Activated CD8-positive, alpha-beta T cell treated with anti-CD3 and anti-CD28 coated beads, Interleukin-2, amount 10 ng/mL, durations not matched to agents 7 days and 5 days (primary cell): ENCODE results near the gene MAPK8IP2. TPM values are rescaled to one million over a fixed set of nuclear protein-coding genes. Genes with fewer than 3 reads are reported as not detected.

Experiments used
- ATAC-seq: fragments of 150-1000 bp; cut with Tn5 transposase; one replicate; pipeline ENCODE4 v1.10.0; 2021; ENCODE audit warnings: moderate library complexity
- CTCF ChIA-PET: fragments of 350-600 bp; sonication (Branson Sonifier 250); formaldehyde crosslinking; loops from one replicate; lab custom pipeline; 2021; ENCODE audit warnings: antibody characterized with exemption; lab: Charles Lee
- POLR2A ChIA-PET: fragments of 350-600 bp; sonication (Branson Sonifier 250); formaldehyde crosslinking; loops from one replicate; lab custom pipeline; 2021; ENCODE audit warnings: antibody characterized with exemption; lab: Charles Lee
- DNase-seq: peaks from one replicate; pipeline ENCODE4 v3.0.0-alpha.2; 2020
- H3K27ac Mint-ChIP-seq: one replicate; pipeline ENCODE4 v1.8.0; 2021; ENCODE audit warnings: mild to moderate bottlenecking, mixed read lengths
- H3K27me3 Mint-ChIP-seq: one replicate; pipeline ENCODE4 v1.8.0; 2021; ENCODE audit warnings: low read depth, mixed read lengths
- H3K36me3 Mint-ChIP-seq: one replicate; pipeline ENCODE4 v1.8.0; 2021; ENCODE audit warnings: low read depth, mixed read lengths
- H3K4me1 Mint-ChIP-seq: one replicate; pipeline ENCODE4 v1.8.0; 2021; ENCODE audit warnings: low read depth, mixed read lengths
- H3K4me3 Mint-ChIP-seq: one replicate; pipeline ENCODE4 v1.8.0; 2021; ENCODE audit warnings: mild to moderate bottlenecking, mixed read lengths
- H3K9me3 Mint-ChIP-seq: one replicate; pipeline ENCODE4 v1.8.0; 2022; ENCODE audit warnings: mixed read lengths; ENCODE audit not compliant: insufficient read depth
- total RNA-seq, 2 experiments: library from RNA; stranded (reverse); gene quantifications; one replicate each; pipeline ENCODE4 v1.2.3, GENCODE V29; 2021

The MAPK8IP2 gene
- total RNA-seq, 2 experiments from 2014 or later, result 0.29 to 0.31 TPM

GRCh38 chr22:50621356-50621880 is 20.8 kb downstream of the MAPK8IP2 start:
- peak; percentile 62 for ATAC-seq
- ChIA-PET CTCF (interaction anchor here (0.9 to 4.4 kb wide), 31 partner anchors 9 to 430 kb away, joined by 3 to 77 read pairs (median 7); partner anchors contain the start of genes CHKB, HDAC10, KLHDC7B and LMF2), POLR2A (interaction anchor here (0.6 to 5.1 kb wide), 26 partner anchors 20 to 431 kb away, joined by 3 to 111 read pairs (median 6); partner anchors contain the start of genes CHKB, HDAC10, KLHDC7B and LMF2)
- Mint-ChIP-seq H3K36me3 (peaks cover 6% of the 10 kb centered on the region), H3K27me3 (peaks cover 2% of the 10 kb centered on the region), H3K4me3 (peak overlapping the region; percentile 84), H3K9me3 (no peaks in the 10 kb centered on the region), H3K27ac (peak overlapping the region; percentile 100), H3K4me1 (peaks cover 44% of the 10 kb centered on the region)
- peak; percentile 77 for DNase-seq

- H3K9me3 Mint-ChIP-seq, result no peaks in the 10 kb centered on the region
- peaks cover 48% of the 10 kb centered on the region for H3K4me1 Mint-ChIP-seq
- peak overlapping the region; percentile 84 for H3K4me3 Mint-ChIP-seq
- H3K27me3 Mint-ChIP-seq, result peaks cover 2% of the 10 kb centered on the region
- POLR2A ChIA-PET, result interaction anchor here (0.6 to 5.1 kb wide), 21 partner anchors 40 to 432 kb away, joined by 3 to 111 read pairs (median 7); partner anchors contain the start of genes CHKB, HDAC10, KLHDC7B and LMF2
- ATAC-seq (peak; percentile 8), DNase-seq (peak; percentile 68)
- H3K27ac Mint-ChIP-seq, result peak overlapping the region; percentile 100
- CTCF ChIA-PET, result interaction anchor here (1.0 to 4.4 kb wide), 22 partner anchors 8 to 371 kb away, joined by 3 to 77 read pairs (median 8); partner anchors contain the start of genes CHKB, HDAC10, LMF2 and NCAPH2
- H3K36me3 Mint-ChIP-seq, result peaks cover 7% of the 10 kb centered on the region
Measured at GRCh38 chr22:50621948-50622722, 21.5 kb downstream of the MAPK8IP2 start.

GRCh38 chr22:50622723-50623327 is 22.2 kb downstream of the MAPK8IP2 start:
- Mint-ChIP-seq H3K9me3 (no peaks in the 10 kb centered on the region), H3K27ac (peak overlapping the region; percentile 100), H3K4me1 (peaks cover 50% of the 10 kb centered on the region), H3K36me3 (peaks cover 7% of the 10 kb centered on the region), H3K27me3 (no peaks in the 10 kb centered on the region), H3K4me3 (peak overlapping the region; percentile 84)
- ATAC-seq (no peak), DNase-seq (no peak)
- ChIA-PET CTCF (interaction anchor here (1.0 to 4.4 kb wide), 5 partner anchors 11 to 329 kb away, joined by 3 to 77 read pairs (median 10); partner anchors contain the start of gene SCO2), POLR2A (interaction anchor here (2.0 to 5.1 kb wide), 4 partner anchors 78 to 96 kb away, joined by 10 to 111 read pairs (median 49); partner anchors contain the start of genes KLHDC7B, SCO2 and TYMP)

GRCh38 chr22:50624347-50625130 is 23.9 kb downstream of the MAPK8IP2 start:
- Mint-ChIP-seq H3K27me3 (peaks cover 3% of the 10 kb centered on the region), H3K36me3 (peaks cover 7% of the 10 kb centered on the region), H3K4me1 (peaks cover 55% of the 10 kb centered on the region), H3K9me3 (no peaks in the 10 kb centered on the region), H3K4me3 (no peak overlapping the region), H3K27ac (no peak overlapping the region)
- CTCF ChIA-PET, result no interaction called here
- ATAC-seq (no peak), DNase-seq (no peak)
- POLR2A ChIA-PET, result interaction anchor here (0.7 kb wide), 1 partner anchor 331 kb away, joined by 3 read pairs; no protein-coding TSS in a partner anchor

DNA sequence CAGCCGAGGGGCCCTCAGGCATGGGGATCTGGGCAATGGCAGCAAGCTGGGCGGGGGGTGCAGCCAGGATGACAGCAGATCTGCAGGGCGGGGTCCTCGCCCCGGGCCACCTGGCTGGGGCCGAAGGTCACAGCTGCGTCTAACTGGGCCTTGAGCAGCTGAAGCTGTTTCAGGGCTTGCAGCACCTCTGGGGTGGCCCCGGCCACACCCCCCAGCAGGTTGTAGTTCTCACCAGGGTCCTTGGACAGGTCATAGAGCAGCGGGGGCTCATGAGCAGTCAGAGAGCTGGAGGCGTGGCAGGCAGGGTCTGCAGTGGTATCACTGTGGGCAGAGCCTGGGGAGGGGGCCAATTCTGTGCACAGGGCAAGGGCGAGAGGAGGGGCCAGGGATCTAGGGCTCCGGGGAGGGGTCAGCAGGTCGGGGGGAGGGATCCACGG is 24.6 kb downstream of the MAPK8IP2 start:
- ChIA-PET POLR2A (no interaction called here), CTCF (no interaction called here)
- Mint-ChIP-seq H3K4me3 (no peak overlapping the region), H3K36me3 (peaks cover 7% of the 10 kb centered on the region), H3K27me3 (peaks cover 3% of the 10 kb centered on the region), H3K4me1 (peaks cover 52% of the 10 kb centered on the region), H3K27ac (no peak overlapping the region), H3K9me3 (no peaks in the 10 kb centered on the region)
- ATAC-seq (no peak), DNase-seq (no peak)

DNA sequence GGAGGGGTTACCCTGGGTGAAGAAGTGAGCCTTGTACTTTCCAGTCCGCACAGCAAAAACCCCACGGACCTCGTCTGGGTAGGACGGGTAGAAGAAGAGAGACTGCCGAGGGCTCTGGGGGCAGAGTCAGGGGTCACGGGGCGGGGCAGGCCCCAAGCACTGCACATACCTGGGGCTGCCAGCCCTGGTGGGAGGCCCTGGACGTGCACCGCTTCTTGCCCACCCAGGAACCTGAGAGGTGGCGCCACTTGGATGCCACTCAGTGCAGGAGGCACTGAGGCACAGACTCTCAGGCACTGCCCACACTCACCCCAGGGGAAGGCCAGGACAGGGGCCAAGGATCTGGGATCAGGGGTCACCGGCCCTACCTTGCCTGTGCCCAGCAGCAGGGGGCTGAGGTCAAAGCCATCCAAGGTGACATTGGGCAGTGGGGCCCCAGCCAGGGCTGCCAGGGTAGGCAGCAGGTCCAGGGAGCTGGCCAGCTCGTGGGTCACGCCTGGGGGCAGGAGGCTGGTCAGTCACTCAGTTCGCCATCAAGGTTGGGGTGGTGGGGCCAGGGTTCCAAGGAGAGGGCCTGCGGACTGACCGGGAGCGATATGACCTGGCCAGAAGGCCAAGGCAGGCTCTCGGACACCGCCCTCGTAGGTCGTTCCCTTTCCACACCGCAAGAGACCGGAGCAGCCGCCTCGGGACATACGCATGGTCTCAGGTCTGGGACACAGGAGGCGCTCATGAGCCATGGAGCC is 25.1 kb downstream of the MAPK8IP2 start:
- no peak for ATAC-seq
- Mint-ChIP-seq H3K27me3 (peaks cover 3% of the 10 kb centered on the region), H3K4me3 (peak overlapping the region; percentile 63), H3K9me3 (no peaks in the 10 kb centered on the region), H3K4me1 (peaks cover 46% of the 10 kb centered on the region), H3K36me3 (peaks cover 7% of the 10 kb centered on the region), H3K27ac (no peak overlapping the region)
- ChIA-PET POLR2A (interaction anchor here (0.7 to 0.8 kb wide), 2 partner anchors 9 to 100 kb away, joined by 3 read pairs; partner anchors contain the start of gene SCO2), CTCF (interaction anchor here (1.0 kb wide), 1 partner anchor 68 kb away, joined by 3 read pairs; no protein-coding TSS in a partner anchor)
- no peak for DNase-seq

DNA sequence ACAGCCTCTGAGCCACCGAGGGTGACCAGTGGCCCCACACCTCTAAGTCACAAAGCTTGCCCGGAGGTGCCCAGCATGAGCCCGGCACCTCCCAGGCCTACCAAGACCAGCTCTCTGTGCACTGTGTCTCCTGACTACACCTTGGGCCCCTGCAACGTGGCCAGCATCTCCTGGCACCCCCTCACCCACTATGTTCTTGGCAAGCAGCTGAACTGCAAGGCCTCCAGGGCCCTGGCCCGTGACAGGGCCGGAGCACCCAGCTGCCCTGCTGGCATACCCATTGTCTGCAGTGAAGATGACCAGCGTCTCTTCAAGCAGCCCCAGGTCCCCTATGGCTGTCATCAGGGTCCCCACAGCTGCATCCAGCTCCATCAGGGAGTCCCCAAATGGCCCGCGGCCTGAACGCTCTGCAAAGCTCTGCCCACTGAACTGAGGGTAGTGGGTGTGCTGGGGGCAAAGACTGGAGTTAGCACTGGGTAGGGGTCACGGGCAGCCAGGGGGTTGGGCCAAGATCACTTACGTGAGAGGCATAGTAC is 25.8 kb downstream of the MAPK8IP2 start:
- CTCF ChIA-PET, result interaction anchor here (1.0 kb wide), 1 partner anchor 67 kb away, joined by 3 read pairs; no protein-coding TSS in a partner anchor
- ATAC-seq (no peak), DNase-seq (no peak)
- POLR2A ChIA-PET, result interaction anchor here (0.7 to 0.8 kb wide), 2 partner anchors 10 to 101 kb away, joined by 3 read pairs; partner anchors contain the start of gene SCO2
- Mint-ChIP-seq H3K9me3 (no peaks in the 10 kb centered on the region), H3K4me1 (peaks cover 40% of the 10 kb centered on the region), H3K27ac (peak overlapping the region; percentile 73), H3K4me3 (peak overlapping the region; percentile 63), H3K27me3 (peaks cover 3% of the 10 kb centered on the region), H3K36me3 (peaks cover 7% of the 10 kb centered on the region)

- peak; percentile 40 for DNase-seq
- H3K36me3 Mint-ChIP-seq, result peaks cover 7% of the 10 kb centered on the region
- ChIA-PET POLR2A (interaction anchor here (0.8 kb wide), 1 partner anchor 101 kb away, joined by 3 read pairs; the partner anchor contains the start of gene SCO2), CTCF (interaction anchor here (0.7 to 2.1 kb wide), 3 partner anchors 67 to 383 kb away, joined by 3 to 11 read pairs (median 3); partner anchors contain the start of genes SCO2 and TUBGCP6)
- peaks cover 33% of the 10 kb centered on the region for H3K4me1 Mint-ChIP-seq
- H3K27ac Mint-ChIP-seq, result peak overlapping the region; percentile 81
- peak overlapping the region; percentile 79 for H3K4me3 Mint-ChIP-seq
- H3K27me3 Mint-ChIP-seq, result peaks cover 3% of the 10 kb centered on the region
- no peak for ATAC-seq
- no peaks in the 10 kb centered on the region for H3K9me3 Mint-ChIP-seq
Measured at GRCh38 chr22:50626850-50627641, 26.5 kb downstream of the MAPK8IP2 start.
